Measurements from ENCODE around the gene DIAPH3.

DNA sequence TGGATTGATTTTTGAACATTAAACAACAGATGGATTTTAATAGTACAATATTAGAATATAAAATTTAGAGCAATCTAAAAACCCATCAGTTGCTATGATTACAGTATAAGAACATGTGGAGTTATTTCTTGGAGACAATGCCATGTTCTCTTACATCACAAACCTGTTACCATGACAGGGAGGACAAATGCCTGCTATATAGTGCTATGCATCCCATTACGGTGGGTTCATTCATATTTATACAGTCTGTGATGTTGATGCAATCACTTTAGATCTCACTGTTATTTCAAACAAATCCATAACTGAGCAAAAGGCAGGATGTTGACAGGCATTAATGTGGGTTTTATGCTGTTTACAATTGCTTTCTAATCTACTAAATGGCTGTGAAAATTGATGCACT lies 467.5 kb downstream of the DIAPH3 start:
- TF ChIP-seq, protein P1, sequence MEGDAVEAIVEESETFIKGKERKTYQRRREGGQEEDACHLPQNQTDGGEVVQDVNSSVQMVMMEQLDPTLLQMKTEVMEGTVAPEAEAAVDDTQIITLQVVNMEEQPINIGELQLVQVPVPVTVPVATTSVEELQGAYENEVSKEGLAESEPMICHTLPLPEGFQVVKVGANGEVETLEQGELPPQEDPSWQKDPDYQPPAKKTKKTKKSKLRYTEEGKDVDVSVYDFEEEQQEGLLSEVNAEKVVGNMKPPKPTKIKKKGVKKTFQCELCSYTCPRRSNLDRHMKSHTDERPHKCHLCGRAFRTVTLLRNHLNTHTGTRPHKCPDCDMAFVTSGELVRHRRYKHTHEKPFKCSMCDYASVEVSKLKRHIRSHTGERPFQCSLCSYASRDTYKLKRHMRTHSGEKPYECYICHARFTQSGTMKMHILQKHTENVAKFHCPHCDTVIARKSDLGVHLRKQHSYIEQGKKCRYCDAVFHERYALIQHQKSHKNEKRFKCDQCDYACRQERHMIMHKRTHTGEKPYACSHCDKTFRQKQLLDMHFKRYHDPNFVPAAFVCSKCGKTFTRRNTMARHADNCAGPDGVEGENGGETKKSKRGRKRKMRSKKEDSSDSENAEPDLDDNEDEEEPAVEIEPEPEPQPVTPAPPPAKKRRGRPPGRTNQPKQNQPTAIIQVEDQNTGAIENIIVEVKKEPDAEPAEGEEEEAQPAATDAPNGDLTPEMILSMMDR (IDR thresholded peaks at IDR 0.05): no peak
- TF ChIP-seq ZNF138 (CRISPR knock-in tag; conservative IDR thresholded peaks at IDR 0.05) (no peak), TEAD1 (CRISPR knock-in tag; IDR thresholded peaks at IDR 0.05) (no peak), NR2C2 (CRISPR knock-in tag; IDR thresholded peaks at IDR 0.05) (no peak)
- TF ChIP-seq, protein P2, sequence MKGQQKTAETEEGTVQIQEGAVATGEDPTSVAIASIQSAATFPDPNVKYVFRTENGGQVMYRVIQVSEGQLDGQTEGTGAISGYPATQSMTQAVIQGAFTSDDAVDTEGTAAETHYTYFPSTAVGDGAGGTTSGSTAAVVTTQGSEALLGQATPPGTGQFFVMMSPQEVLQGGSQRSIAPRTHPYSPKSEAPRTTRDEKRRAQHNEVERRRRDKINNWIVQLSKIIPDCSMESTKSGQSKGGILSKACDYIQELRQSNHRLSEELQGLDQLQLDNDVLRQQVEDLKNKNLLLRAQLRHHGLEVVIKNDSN (CRISPR knock-in tag; IDR thresholded peaks at IDR 0.05): no peak

Measured in WTC11 (cell line).